Suprapubic skin (tissue), 4 donors: ENCODE results near the gene TESK1. TPM values are rescaled to one million over a fixed set of nuclear protein-coding genes. Genes with fewer than 3 reads are reported as not detected.

Source experiments
- DNase-seq, 2 donors: peaks; one replicate each; pipeline ENCODE4 v3.0.0-alpha.2; 2019; ENCODE audit warnings: low spot score in 2 of 2
- H3K27ac ChIP-seq: fragments of 200-600 bp; sonication (generic); one replicate; pipeline ENCODE4 v1.5.1; 2019
- H3K27me3 ChIP-seq: fragments of 200-600 bp; sonication (generic); one replicate; pipeline ENCODE4 v1.5.1; 2019
- H3K36me3 ChIP-seq: fragments of 200-600 bp; sonication (generic); one replicate; pipeline ENCODE4 v1.5.1; 2019
- H3K4me1 ChIP-seq: fragments of 200-600 bp; sonication (generic); one replicate; pipeline ENCODE4 v1.5.1; 2019
- H3K4me3 ChIP-seq: fragments of 200-600 bp; sonication (generic); one replicate; pipeline ENCODE4 v1.5.1; 2019; ENCODE audit warnings: mild to moderate bottlenecking
- H3K9me3 ChIP-seq: fragments of 200-600 bp; sonication (generic); one replicate; pipeline ENCODE4 v1.5.1; 2019
- EP300 ChIP-seq: sonication (generic); formaldehyde crosslinking; IDR thresholded peaks from one replicate; pipeline ENCODE4 v1.6.1; 2017; ENCODE audit warnings: antibody characterized with exemption
- POLR2A ChIP-seq, 2 donors: fragments of 450-650 bp; IDR thresholded peaks; one replicate each; pipeline ENCODE4 v1.6.1; 2017; ENCODE audit warnings: antibody characterized with exemption in 2 of 2, mild to moderate bottlenecking in 2 of 2, moderate library complexity in 2 of 2
- POLR2AphosphoS5 ChIP-seq, 3 donors: sonication (generic); formaldehyde crosslinking; IDR thresholded peaks; one replicate each; pipeline ENCODE4 v1.6.1; 2017; ENCODE audit warnings: antibody characterized with exemption in 3 of 3
- WGBS: methylation state at CpG from one replicate; pipeline ENCODE4 v1.1.5; 2018; 5-methylcytosine and 5-hydroxymethylcytosine counted together
- total RNA-seq, 4 donors: library from RNA; depleted of rRNA; stranded (reverse); fragments of >200 nt; gene quantifications; one replicate each; pipeline ENCODE4 v1.1.0, GENCODE V29; 2016
- TF ChIP-seq, protein P1 (sequence below), 2 donors: fragments of 200-600 bp in 1 of 2; fragments of 450-650 bp in 1 of 2; sonication (generic) in 1 of 2; IDR thresholded peaks; one replicate each; pipeline ENCODE4 v1.5.1; 2016 to 2019; ENCODE audit warnings: antibody characterized with exemption in 2 of 2, mild to moderate bottlenecking in 1 of 2, moderate library complexity in 1 of 2

The TESK1 gene
- total RNA-seq, 4 donors from 2014 or later: 34.1 to 50.7 (median 46.5) TPM

DNA sequence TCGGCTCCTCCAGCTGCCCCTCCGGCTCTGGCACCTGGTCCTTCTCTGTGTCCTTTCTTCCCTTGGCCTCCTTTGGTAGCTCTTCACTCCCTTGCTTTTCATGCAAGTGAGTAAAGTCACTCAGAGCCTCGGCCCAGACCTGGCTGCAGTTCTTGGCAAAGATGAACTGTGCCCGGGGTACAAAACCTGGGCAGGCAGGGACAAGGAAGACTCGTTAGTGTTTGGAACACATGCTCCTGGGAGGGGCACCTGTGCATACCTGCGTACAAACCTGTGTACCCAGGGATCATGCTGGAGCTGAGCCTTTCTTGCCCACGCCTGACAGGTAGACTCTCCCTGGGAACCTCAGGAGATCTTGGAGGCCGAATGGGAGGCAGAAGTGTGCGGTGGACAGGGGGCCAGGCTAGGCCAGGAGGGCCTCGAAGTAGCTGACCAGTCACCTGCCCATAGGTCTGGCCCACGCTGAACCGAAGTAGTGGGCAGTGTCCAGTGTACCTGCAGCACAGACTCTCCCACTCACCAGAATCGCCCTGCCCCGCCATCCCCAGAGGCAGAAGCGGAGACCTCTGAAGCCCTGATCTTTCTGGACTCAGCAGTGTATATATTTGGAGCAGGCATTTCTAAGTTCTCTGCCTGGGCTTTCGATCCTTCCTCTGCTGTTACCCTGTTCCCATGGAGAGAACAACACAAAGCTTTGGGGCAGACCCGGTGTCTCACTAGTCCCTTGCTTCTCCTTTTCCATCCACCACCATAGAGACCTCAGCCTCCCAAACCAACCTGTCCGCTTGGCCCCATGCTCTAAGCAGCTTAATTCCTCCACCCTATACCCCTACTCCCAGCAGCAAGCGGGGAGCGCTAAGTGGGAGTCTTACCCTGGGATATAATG is 41.9 kb upstream of the TESK1 start:
- TF ChIP-seq EP300: no peak
- TF ChIP-seq, protein P1, sequence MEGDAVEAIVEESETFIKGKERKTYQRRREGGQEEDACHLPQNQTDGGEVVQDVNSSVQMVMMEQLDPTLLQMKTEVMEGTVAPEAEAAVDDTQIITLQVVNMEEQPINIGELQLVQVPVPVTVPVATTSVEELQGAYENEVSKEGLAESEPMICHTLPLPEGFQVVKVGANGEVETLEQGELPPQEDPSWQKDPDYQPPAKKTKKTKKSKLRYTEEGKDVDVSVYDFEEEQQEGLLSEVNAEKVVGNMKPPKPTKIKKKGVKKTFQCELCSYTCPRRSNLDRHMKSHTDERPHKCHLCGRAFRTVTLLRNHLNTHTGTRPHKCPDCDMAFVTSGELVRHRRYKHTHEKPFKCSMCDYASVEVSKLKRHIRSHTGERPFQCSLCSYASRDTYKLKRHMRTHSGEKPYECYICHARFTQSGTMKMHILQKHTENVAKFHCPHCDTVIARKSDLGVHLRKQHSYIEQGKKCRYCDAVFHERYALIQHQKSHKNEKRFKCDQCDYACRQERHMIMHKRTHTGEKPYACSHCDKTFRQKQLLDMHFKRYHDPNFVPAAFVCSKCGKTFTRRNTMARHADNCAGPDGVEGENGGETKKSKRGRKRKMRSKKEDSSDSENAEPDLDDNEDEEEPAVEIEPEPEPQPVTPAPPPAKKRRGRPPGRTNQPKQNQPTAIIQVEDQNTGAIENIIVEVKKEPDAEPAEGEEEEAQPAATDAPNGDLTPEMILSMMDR (IDR thresholded peaks at IDR 0.05): no peak
- TF ChIP-seq POLR2A (IDR thresholded peaks at IDR 0.05): no peak
- no peak for TF ChIP-seq POLR2AphosphoS5 (IDR thresholded peaks at IDR 0.05)
- peaks cover 37% of the 10 kb centered on the region for H3K4me1 ChIP-seq
- no peaks in the 10 kb centered on the region for H3K27me3 ChIP-seq
- peaks cover 27% of the 10 kb centered on the region for H3K36me3 ChIP-seq
- no peaks in the 10 kb centered on the region for H3K9me3 ChIP-seq
- no peak overlapping the region for H3K4me3 ChIP-seq
- peak overlapping the region; percentile 71 for H3K27ac ChIP-seq
- 55% methylated on average over 18 of the region's 20 CpGs for WGBS
- DNase-seq: no peak

DNA sequence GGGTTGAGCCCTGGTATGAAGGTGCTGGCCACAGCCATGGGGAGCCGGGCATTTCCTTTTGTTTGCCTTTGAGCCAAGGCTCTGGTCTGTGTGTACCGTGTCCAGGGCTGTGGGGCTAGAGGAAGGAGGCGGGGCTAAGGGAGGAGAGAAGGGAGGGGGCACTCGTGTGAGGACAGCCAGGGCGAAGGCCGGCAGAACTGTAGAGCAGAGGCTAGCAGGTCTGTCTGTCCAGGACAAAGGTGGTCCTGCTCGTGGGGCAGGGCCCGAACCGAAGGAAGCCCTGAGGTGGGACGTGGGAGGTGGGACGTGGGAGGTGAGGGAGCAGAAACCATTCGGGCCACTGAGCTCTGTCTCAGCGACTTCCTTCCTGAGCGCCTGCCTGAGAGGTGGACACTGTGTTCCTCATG is 41.3 kb upstream of the TESK1 start:
- Histone ChIP-seq H3K27ac (peak overlapping the region; percentile 71), H3K4me3 (no peak overlapping the region), H3K27me3 (no peaks in the 10 kb centered on the region), H3K36me3 (peaks cover 20% of the 10 kb centered on the region), H3K4me1 (peaks cover 37% of the 10 kb centered on the region), H3K9me3 (no peaks in the 10 kb centered on the region)
- TF ChIP-seq, protein P1 (IDR thresholded peaks at IDR 0.05): no peak
- no peak for TF ChIP-seq POLR2A (IDR thresholded peaks at IDR 0.05)
- no peak for TF ChIP-seq EP300
- no peak for TF ChIP-seq POLR2AphosphoS5 (IDR thresholded peaks at IDR 0.05)
- peak in 1 of 2 donors; percentile 81 for DNase-seq
- 58% methylated on average over 14 of the region's 14 CpGs for WGBS

DNA sequence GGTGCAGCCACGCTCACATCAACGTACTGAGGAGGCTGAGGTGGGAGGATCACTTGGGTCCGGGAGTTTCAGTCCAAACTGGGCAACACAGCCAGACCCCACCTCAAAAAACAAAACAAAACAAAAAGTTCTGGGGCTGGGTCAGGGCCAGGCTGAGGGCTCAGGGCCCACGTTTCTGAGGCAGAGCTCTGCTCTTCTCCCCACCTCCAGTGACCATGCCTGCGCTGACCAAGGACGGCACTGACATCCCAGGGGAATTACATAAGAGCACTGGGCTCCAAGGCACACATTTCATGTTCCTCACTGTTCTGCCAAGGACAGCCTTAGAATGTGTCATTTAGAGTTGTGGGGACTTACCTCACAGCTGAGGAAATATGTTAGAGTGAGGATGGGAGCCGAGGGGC is 40.4 kb upstream of the TESK1 start:
- DNase-seq: peak in 1 of 2 donors; percentile 82
- Histone ChIP-seq H3K27ac (peak overlapping the region; percentile 71), H3K27me3 (no peaks in the 10 kb centered on the region), H3K4me3 (no peak overlapping the region), H3K9me3 (no peaks in the 10 kb centered on the region), H3K4me1 (peaks cover 37% of the 10 kb centered on the region), H3K36me3 (peaks cover 11% of the 10 kb centered on the region)
- 43% methylated on average over 7 of the region's 7 CpGs for WGBS
- TF ChIP-seq POLR2A (IDR thresholded peaks at IDR 0.05) (no peak), EP300 (no peak), POLR2AphosphoS5 (IDR thresholded peaks at IDR 0.05) (peak in 1 of 3 donors; percentile 71)

DNA sequence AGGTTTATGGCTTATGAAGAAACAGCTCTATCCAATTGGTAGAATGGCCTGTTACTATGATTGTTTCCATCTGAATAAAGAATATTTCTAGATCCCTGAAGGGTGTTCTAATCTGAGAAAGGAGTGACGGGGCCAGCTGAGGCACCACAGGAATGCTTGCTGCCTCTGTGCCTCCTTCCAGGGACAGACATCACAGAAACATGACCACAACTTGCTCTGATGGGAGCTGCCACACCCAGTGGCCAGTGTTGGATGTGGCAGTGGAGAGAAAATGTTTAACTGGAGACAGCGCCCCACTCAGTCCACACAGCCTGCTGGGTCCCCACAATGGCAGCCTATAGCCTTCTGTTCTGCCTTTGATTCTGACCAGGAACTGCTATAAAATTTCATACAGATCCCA is 38.6 kb upstream of the TESK1 start:
- no peaks in the 10 kb centered on the region for H3K27me3 ChIP-seq
- no peaks in the 10 kb centered on the region for H3K9me3 ChIP-seq
- H3K4me1 ChIP-seq: peaks cover 37% of the 10 kb centered on the region
- DNase-seq: no peak
- no peaks in the 10 kb centered on the region for H3K36me3 ChIP-seq
- 66% methylated on average over 2 of the region's 2 CpGs for WGBS
- no peak overlapping the region for H3K27ac ChIP-seq
- TF ChIP-seq POLR2A (IDR thresholded peaks at IDR 0.05): no peak
- H3K4me3 ChIP-seq: no peak overlapping the region

DNA sequence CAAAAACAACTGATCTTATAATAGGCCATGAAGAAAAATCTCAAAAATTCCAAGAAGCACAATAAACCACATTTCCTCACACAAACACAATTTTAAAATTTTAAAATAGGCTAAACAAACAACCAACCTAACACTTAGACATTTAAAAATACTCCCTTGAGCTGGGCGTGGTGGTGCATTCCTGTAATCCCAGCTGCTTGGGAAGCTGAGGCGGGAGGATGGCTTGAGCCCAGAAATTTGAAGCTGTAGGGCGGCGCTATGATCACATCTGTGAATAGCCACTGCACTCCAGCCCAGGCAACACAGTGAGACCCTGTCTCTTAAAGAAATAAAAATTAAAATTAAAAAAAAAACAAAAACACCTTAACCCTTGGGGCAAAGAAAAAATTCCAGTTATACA is 36.9 kb upstream of the TESK1 start:
- 71% methylated on average over 4 of the region's 4 CpGs for WGBS
- Histone ChIP-seq H3K4me1 (peaks cover 24% of the 10 kb centered on the region), H3K4me3 (no peak overlapping the region), H3K27me3 (no peaks in the 10 kb centered on the region), H3K9me3 (no peaks in the 10 kb centered on the region), H3K27ac (no peak overlapping the region), H3K36me3 (no peaks in the 10 kb centered on the region)
- TF ChIP-seq POLR2AphosphoS5 (IDR thresholded peaks at IDR 0.05) (no peak), POLR2A (IDR thresholded peaks at IDR 0.05) (no peak), EP300 (no peak)
- TF ChIP-seq, protein P1 (IDR thresholded peaks at IDR 0.05): no peak
- no peak for DNase-seq

DNA sequence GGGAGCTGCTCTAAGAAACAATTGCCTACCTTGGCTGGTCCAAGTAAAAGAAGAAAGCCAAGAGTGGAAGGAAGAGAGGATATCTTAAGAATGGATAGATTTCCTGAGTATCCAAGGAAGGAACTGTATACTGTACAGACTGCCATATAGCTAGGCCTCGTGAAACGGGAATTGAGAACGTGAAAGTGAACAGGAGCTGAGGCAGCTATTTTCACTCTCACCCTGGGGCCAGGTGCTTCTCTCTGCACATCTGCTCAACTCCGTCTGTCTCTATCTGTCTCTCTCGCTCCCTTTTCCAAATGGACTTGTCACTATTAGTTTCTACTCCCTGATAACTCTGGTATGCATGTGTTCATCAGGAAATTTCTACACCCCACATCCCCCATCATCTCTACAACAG is 35.9 kb upstream of the TESK1 start:
- TF ChIP-seq POLR2AphosphoS5 (IDR thresholded peaks at IDR 0.05) (no peak), EP300 (no peak), POLR2A (IDR thresholded peaks at IDR 0.05) (no peak)
- TF ChIP-seq, protein P1 (IDR thresholded peaks at IDR 0.05): no peak
- WGBS: 50% methylated on average over 5 of the region's 5 CpGs

More for the DNA sequence above, 35.9 kb upstream of the TESK1 start:
- H3K4me3 ChIP-seq: no peak overlapping the region
- H3K4me1 ChIP-seq: peaks cover 13% of the 10 kb centered on the region
- no peaks in the 10 kb centered on the region for H3K27me3 ChIP-seq
- H3K27ac ChIP-seq: no peak overlapping the region
- DNase-seq: no peak
- H3K9me3 ChIP-seq: no peaks in the 10 kb centered on the region
- no peaks in the 10 kb centered on the region for H3K36me3 ChIP-seq
